ENCODE results near the gene SNED1. TPM values are rescaled to one million over a fixed set of nuclear protein-coding genes. Genes with fewer than 3 reads are reported as not detected.

The SNED1 gene
- total RNA-seq, 2 experiments from 2014 or later, result 2.8 to 13.6 TPM

DNA sequence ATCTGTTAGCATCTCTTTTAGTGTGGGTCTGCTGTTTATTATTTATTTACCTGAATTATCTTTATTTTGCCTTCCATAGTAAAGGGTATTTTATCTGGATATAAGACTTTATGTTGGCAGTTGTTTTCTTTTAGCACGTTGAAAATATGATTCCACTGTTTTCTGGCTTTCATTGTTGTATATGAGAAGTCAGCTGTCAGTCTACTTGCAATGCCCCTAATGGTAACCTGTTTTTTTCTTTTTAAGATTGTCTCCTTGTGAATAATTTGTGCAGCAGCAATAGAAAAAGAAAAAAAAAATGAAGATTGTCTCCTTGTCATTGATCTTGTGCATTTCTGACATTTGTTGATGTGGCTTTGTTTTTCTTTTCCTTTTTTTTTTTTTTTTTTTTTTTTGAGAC, 27.2 kb downstream of the SNED1 start:
- Histone ChIP-seq H3K9me3 (ENCODE audit: low read length) (peaks cover 26% of the 10 kb centered on the region), H3K36me3 (ENCODE audit: insufficient read depth, low read length) (no peaks in the 10 kb centered on the region), H2AFZ (ENCODE audit: low read length) (no peak overlapping the region), H3K79me2 (ENCODE audit: insufficient read depth, low read depth, low read length) (no peaks in the 10 kb centered on the region), H3K4me1 (ENCODE audit: insufficient read depth, low read length, poor library complexity, severe bottlenecking) (no peaks in the 10 kb centered on the region), H4K20me1 (ENCODE audit: insufficient read depth, low read length) (no peaks in the 10 kb centered on the region), H3K27ac (ENCODE audit: low read depth, low read length, poor library complexity, severe bottlenecking) (no peak overlapping the region), H3K4me2 (ENCODE audit: low read length) (no peak overlapping the region), H3K9me2 (ENCODE audit: insufficient read depth, low read length) (no peaks in the 10 kb centered on the region), H3K4me3 (ENCODE audit: low read depth, low read length, poor library complexity, severe bottlenecking) (no peak overlapping the region)
- DNase-seq (ENCODE audit: low spot score), result no peak
- POLR2A ChIA-PET, result interaction anchor here (0.7 kb wide), 1 partner anchor 307 kb away, joined by 3 read pairs; no protein-coding TSS in a partner anchor
- CTCF ChIA-PET (ENCODE audit: unreplicated experiment), result no interaction called here
- TF ChIP-seq EZH2phosphoT487 (IDR thresholded peaks at IDR 0.05; ENCODE audit: borderline replicate concordance, low read depth, low read length) (no peak), CTCF (conservative IDR thresholded peaks at IDR 0.05; ENCODE audit: low read length) (no peak)
- intact Hi-C loops (cut with micrococcal nuclease; ENCODE audit: unreplicated experiment), result no loop called here
- no TSS peak for BruUV-seq (replicated peaks)

- no peak overlapping the region for H3K4me2 ChIP-seq (ENCODE audit: low read length)
- H3K4me1 ChIP-seq (ENCODE audit: insufficient read depth, low read length, poor library complexity, severe bottlenecking), result no peaks in the 10 kb centered on the region
- no peaks in the 10 kb centered on the region for H3K36me3 ChIP-seq (ENCODE audit: insufficient read depth, low read length)
- no peak overlapping the region for H3K27ac ChIP-seq (ENCODE audit: low read depth, low read length, poor library complexity, severe bottlenecking)
- DNase-seq (ENCODE audit: low spot score), result no peak
- H3K9me3 ChIP-seq (ENCODE audit: low read length), result peaks cover 19% of the 10 kb centered on the region
- H3K9me2 ChIP-seq (ENCODE audit: insufficient read depth, low read length), result no peaks in the 10 kb centered on the region
- H3K79me2 ChIP-seq (ENCODE audit: insufficient read depth, low read depth, low read length), result no peaks in the 10 kb centered on the region
- no peak overlapping the region for H3K4me3 ChIP-seq (ENCODE audit: low read depth, low read length, poor library complexity, severe bottlenecking)
- no peak overlapping the region for H2AFZ ChIP-seq (ENCODE audit: low read length)
- intact Hi-C loops (cut with micrococcal nuclease; ENCODE audit: unreplicated experiment), result no loop called here
- ChIA-PET CTCF (ENCODE audit: unreplicated experiment) (no interaction called here), POLR2A (no interaction called here)
- no peaks in the 10 kb centered on the region for H4K20me1 ChIP-seq (ENCODE audit: insufficient read depth, low read length)
- BruUV-seq (replicated peaks), result no TSS peak
- TF ChIP-seq EZH2phosphoT487 (IDR thresholded peaks at IDR 0.05; ENCODE audit: borderline replicate concordance, low read depth, low read length), result no peak
- no peak for TF ChIP-seq CTCF (conservative IDR thresholded peaks at IDR 0.05; ENCODE audit: low read length)
Observed at GRCh38 chr2:241029599-241030332, 31.3 kb downstream of the SNED1 start.

DNA sequence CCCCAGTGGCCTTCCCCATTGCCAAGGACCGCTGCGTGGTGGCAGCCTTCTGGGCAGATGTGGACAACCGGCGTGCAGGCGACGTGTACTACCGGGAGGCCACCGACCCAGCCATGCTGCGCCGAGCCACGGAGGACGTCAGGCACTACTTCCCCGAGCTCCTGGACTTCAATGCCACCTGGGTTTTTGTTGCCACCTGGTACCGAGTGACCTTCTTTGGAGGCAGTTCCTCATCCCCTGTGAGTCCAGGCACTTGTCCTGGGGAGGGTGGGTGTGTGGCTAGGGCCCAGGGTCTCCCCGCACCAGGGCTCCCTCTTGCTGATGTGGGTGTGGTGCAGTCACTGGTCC, 31.9 kb downstream of the SNED1 start:
- no peak overlapping the region for H3K4me2 ChIP-seq (ENCODE audit: low read length)
- H3K36me3 ChIP-seq (ENCODE audit: insufficient read depth, low read length), result no peaks in the 10 kb centered on the region
- TF ChIP-seq CTCF (conservative IDR thresholded peaks at IDR 0.05; ENCODE audit: low read length) (no peak), EZH2phosphoT487 (IDR thresholded peaks at IDR 0.05; ENCODE audit: borderline replicate concordance, low read depth, low read length) (no peak)
- no TSS peak for BruUV-seq (replicated peaks)
- no peak overlapping the region for H2AFZ ChIP-seq (ENCODE audit: low read length)
- ChIA-PET POLR2A (no interaction called here), CTCF (ENCODE audit: unreplicated experiment) (no interaction called here)
- H3K4me1 ChIP-seq (ENCODE audit: insufficient read depth, low read length, poor library complexity, severe bottlenecking), result no peaks in the 10 kb centered on the region
- H3K27ac ChIP-seq (ENCODE audit: low read depth, low read length, poor library complexity, severe bottlenecking), result no peak overlapping the region
- intact Hi-C loops (cut with micrococcal nuclease; ENCODE audit: unreplicated experiment), result no loop called here
- no peaks in the 10 kb centered on the region for H3K79me2 ChIP-seq (ENCODE audit: insufficient read depth, low read depth, low read length)
- peaks cover 14% of the 10 kb centered on the region for H3K9me3 ChIP-seq (ENCODE audit: low read length)
- H3K4me3 ChIP-seq (ENCODE audit: low read depth, low read length, poor library complexity, severe bottlenecking), result no peak overlapping the region
- H4K20me1 ChIP-seq (ENCODE audit: insufficient read depth, low read length), result no peaks in the 10 kb centered on the region
- H3K9me2 ChIP-seq (ENCODE audit: insufficient read depth, low read length), result no peaks in the 10 kb centered on the region
- DNase-seq (ENCODE audit: low spot score), result no peak

Measured in OCI-LY7 (cell line).